ENCODE data around the gene ATAD3B.
"Not testable (repeated sequence)": the region's sequence is repeated elsewhere in the genome, so short reads cannot be mapped to it uniquely, and the experiment has no call there.

DNA sequence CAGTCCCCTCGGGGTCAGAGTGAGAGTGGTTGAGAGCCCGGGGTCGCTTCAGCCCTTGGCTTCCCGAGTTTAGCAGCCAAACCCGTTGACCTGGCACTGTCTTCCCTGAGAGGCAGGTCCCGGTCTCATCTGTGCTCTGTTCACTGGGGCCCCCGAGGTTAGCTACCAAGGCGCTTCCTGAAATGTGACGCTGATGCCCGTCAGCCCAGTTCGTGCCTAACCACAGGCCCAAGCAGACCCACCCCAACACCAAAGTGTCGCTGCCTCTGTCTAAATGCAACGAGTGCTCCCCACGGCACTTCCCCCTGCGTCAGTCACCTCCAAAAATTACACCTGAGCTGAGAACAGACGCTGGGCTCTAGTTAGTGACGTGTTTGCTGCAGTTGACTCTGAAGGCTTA, 4.4 kb downstream of the ATAD3B start:
- TF ChIP-seq, protein P1, sequence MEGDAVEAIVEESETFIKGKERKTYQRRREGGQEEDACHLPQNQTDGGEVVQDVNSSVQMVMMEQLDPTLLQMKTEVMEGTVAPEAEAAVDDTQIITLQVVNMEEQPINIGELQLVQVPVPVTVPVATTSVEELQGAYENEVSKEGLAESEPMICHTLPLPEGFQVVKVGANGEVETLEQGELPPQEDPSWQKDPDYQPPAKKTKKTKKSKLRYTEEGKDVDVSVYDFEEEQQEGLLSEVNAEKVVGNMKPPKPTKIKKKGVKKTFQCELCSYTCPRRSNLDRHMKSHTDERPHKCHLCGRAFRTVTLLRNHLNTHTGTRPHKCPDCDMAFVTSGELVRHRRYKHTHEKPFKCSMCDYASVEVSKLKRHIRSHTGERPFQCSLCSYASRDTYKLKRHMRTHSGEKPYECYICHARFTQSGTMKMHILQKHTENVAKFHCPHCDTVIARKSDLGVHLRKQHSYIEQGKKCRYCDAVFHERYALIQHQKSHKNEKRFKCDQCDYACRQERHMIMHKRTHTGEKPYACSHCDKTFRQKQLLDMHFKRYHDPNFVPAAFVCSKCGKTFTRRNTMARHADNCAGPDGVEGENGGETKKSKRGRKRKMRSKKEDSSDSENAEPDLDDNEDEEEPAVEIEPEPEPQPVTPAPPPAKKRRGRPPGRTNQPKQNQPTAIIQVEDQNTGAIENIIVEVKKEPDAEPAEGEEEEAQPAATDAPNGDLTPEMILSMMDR (optimal IDR thresholded peaks at IDR 0.05 in 1 of 3, IDR thresholded peaks at IDR 0.05 in 1 of 3, conservative IDR thresholded peaks at IDR 0.05 in 1 of 3; ENCODE audit: extremely low read depth in 1 of 3, insufficient read depth in 2 of 3, low read length in 3 of 3) = not testable (repeated sequence)
- TF ChIP-seq EZH2 (IDR thresholded peaks at IDR 0.05; ENCODE audit: low read length) = not testable (repeated sequence)
